ENCODE measurements around the gene SRPRB. TPM values are rescaled to one million over a fixed set of nuclear protein-coding genes. Genes with fewer than 3 reads are reported as not detected.

SRPRB gene
- total and polyA plus RNA-seq, 2 donors (not counting 3 experiments of a cell fraction or from before 2014, with no cell fraction given) = 22.7 to 69.2 TPM

DNA sequence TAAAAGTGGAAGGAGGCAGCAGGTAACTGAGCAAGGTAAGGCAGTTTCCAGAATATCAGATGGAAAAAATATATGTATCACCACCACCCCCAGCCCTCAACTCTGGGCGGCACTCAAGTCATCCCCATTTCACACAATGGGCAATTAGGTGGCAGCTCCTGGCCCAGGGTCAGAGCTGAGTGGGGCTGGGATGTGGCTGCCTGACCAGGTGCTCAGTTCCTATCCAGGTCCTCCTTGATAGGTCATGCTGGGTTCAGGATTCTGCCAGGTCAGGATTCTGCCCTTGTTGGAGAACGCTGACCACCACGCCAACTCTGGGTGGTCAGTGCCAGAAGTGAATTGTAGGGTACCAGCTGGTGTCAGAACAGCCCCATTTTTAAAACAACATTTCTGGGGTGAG is 60.5 kb downstream of the SRPRB start:
- H3K9me1 ChIP-seq (replicated peaks; ENCODE audit: control insufficient read depth, extremely low read depth, insufficient read depth, low read length) = no peaks in the 10 kb centered on the region
- H3K9ac ChIP-seq (replicated peaks; ENCODE audit: extremely low read depth, insufficient read depth, low read length) = no peak overlapping the region
- H3K27me3 ChIP-seq (ENCODE audit: control insufficient read depth in 2 of 2, insufficient read depth in 2 of 2, low read length in 2 of 2) = no peaks in the 10 kb centered on the region
- H3K9me3 ChIP-seq (replicated peaks; ENCODE audit: control insufficient read depth, insufficient read depth, low read length) = no peaks in the 10 kb centered on the region
- H3K27ac ChIP-seq (ENCODE audit: insufficient read depth, low read depth, low read length) = no peak overlapping the region
- ChIA-PET CTCF (interaction anchor here (4.0 kb wide), 1 partner anchor 11 kb away, joined by 13 read pairs; no protein-coding TSS in a partner anchor), POLR2A (no interaction called here)
- H3K4me1 ChIP-seq (ENCODE audit: control insufficient read depth, extremely low read depth, insufficient read depth, low read length) = no peaks in the 10 kb centered on the region
- no peaks in the 10 kb centered on the region for H3K79me2 ChIP-seq (ENCODE audit: control insufficient read depth, insufficient read depth, low read length)
- H3K4me2 ChIP-seq (ENCODE audit: insufficient read depth, low read length) = no peak overlapping the region
- dilution Hi-C loops (cut with MboI; ENCODE audit: extremely low pct_ligation_motif_present, low sequenced_read_pairs) (no loop called here), intact Hi-C loops (cut with micrococcal nuclease) (no loop called here)
- no peaks in the 10 kb centered on the region for H4K20me1 ChIP-seq (replicated peaks; ENCODE audit: control insufficient read depth, extremely low read depth, insufficient read depth, low read length)
- FAIRE-seq = no peak
- no peak for DNase-seq (ENCODE audit: low read depth, low spot score)
- no peak overlapping the region for H2AFZ ChIP-seq (ENCODE audit: low read depth, low read length)
- TF ChIP-seq POLR2A (IDR thresholded peaks at IDR 0.05; ENCODE audit: low read depth, low read length) (no peak), FOS (IDR thresholded peaks at IDR 0.05; ENCODE audit: borderline replicate concordance, insufficient read depth, low read length) (no peak), JUN (IDR thresholded peaks at IDR 0.05; ENCODE audit: borderline replicate concordance, insufficient read depth, insufficient read length, low read depth) (no peak), EZH2 (IDR thresholded peaks at IDR 0.05; ENCODE audit: borderline replicate concordance, low read depth, low read length, severe bottlenecking) (no peak), POLR2AphosphoS5 (IDR thresholded peaks at IDR 0.05; ENCODE audit: insufficient read depth, low read depth, low read length) (no peak), GATA2 (IDR thresholded peaks at IDR 0.05; ENCODE audit: insufficient read depth, insufficient read length, low read depth, low read length) (no peak), MYC (IDR thresholded peaks at IDR 0.05; ENCODE audit: low read depth, low read length) (no peak)
- TF ChIP-seq, protein P1, sequence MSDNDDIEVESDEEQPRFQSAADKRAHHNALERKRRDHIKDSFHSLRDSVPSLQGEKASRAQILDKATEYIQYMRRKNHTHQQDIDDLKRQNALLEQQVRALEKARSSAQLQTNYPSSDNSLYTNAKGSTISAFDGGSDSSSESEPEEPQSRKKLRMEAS (IDR thresholded peaks at IDR 0.05; ENCODE audit: insufficient read depth, insufficient read length) = no peak
- TF ChIP-seq, protein P2, sequence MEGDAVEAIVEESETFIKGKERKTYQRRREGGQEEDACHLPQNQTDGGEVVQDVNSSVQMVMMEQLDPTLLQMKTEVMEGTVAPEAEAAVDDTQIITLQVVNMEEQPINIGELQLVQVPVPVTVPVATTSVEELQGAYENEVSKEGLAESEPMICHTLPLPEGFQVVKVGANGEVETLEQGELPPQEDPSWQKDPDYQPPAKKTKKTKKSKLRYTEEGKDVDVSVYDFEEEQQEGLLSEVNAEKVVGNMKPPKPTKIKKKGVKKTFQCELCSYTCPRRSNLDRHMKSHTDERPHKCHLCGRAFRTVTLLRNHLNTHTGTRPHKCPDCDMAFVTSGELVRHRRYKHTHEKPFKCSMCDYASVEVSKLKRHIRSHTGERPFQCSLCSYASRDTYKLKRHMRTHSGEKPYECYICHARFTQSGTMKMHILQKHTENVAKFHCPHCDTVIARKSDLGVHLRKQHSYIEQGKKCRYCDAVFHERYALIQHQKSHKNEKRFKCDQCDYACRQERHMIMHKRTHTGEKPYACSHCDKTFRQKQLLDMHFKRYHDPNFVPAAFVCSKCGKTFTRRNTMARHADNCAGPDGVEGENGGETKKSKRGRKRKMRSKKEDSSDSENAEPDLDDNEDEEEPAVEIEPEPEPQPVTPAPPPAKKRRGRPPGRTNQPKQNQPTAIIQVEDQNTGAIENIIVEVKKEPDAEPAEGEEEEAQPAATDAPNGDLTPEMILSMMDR (IDR thresholded peaks at IDR 0.05; ENCODE audit: extremely low read depth in 1 of 2, insufficient read depth in 1 of 2, low read depth in 1 of 2, low read length in 2 of 2) = no peak
- no peaks in the 10 kb centered on the region for H3K36me3 ChIP-seq (ENCODE audit: control insufficient read depth in 2 of 2, extremely low read depth in 1 of 2, insufficient read depth in 2 of 2, low read length in 2 of 2)
- BruUV-seq (replicated peaks) = no TSS peak
- H3K4me3 ChIP-seq (replicated peaks in 1 of 3; ENCODE audit: insufficient read depth in 1 of 3, low read depth in 1 of 3, low read length in 3 of 3) = no peak overlapping the region
